Ascending aorta (tissue), 2 donors: ENCODE results near the gene LRRN3. TPM values are rescaled to one million over a fixed set of nuclear protein-coding genes. Genes with fewer than 3 reads are reported as not detected.

Experiments used
- DNase-seq, 2 donors: peaks; one replicate each; pipeline ENCODE4 v3.0.0-alpha.2; 2019; ENCODE audit warnings: low spot score in 2 of 2
- H3K27ac ChIP-seq, 2 donors: fragments of 200-600 bp; sonication (generic); one replicate each; pipeline ENCODE4 v1.5.1; 2016 to 2017; ENCODE audit warnings: mild to moderate bottlenecking in 1 of 2
- H3K27me3 ChIP-seq: fragments of 200-600 bp; sonication (generic); one replicate; pipeline ENCODE4 v1.5.1; 2017
- H3K36me3 ChIP-seq, 2 donors: fragments of 200-600 bp; sonication (generic); one replicate each; pipeline ENCODE4 v1.5.1; 2016
- H3K4me1 ChIP-seq, 2 donors: fragments of 200-600 bp; sonication (generic); one replicate each; pipeline ENCODE4 v1.5.1; 2016 to 2017; ENCODE audit warnings: mild to moderate bottlenecking in 1 of 2
- H3K4me3 ChIP-seq, 2 donors: fragments of 200-600 bp; sonication (generic); one replicate each; pipeline ENCODE4 v1.5.1; 2016 to 2017; ENCODE audit warnings: mild to moderate bottlenecking in 1 of 2
- H3K9me3 ChIP-seq, 2 donors: fragments of 200-600 bp; sonication (generic); one replicate each; pipeline ENCODE4 v1.5.1; 2016
- CTCF ChIP-seq, 3 experiments: fragments of 200-600 bp in 2 of 3; fragments of 450-650 bp in 1 of 3; sonication (generic) in 2 of 3; IDR thresholded peaks; one replicate each; pipeline ENCODE4 v1.5.1; 2016 to 2019; ENCODE audit warnings: antibody characterized with exemption in 3 of 3, mild to moderate bottlenecking in 1 of 3, moderate library complexity in 1 of 3
- intact Hi-C: fragments of 100-400 bp; cut with DNase I; formaldehyde crosslinking; loops from one replicate; pipeline ENCODE4 v1.15.1; 2023
- total RNA-seq: library from RNA; depleted of rRNA; stranded (reverse); fragments of >200 nt; gene quantifications from one replicate; pipeline ENCODE4 v1.1.0, GENCODE V29; 2016

The LRRN3 gene
- total RNA-seq: 1.7 TPM

GRCh38 chr7:111090846-111091245 lies at the start of gene LRRN3:
Gene LRRN3 (plus strand): TSS chr7:111091127. CDS start chr7:111122773, 31,646 bp downstream.
- Histone ChIP-seq H3K27me3 (no peaks in the 10 kb centered on the region), H3K36me3 (no peaks in the 10 kb centered on the region), H3K4me1 (peaks cover 0 to 3% of the 10 kb centered on the region in 2 donors), H3K9me3 (no peaks in the 10 kb centered on the region), H3K4me3 (peak within 1 kb of the TSS; percentile 45 to 61), H3K27ac (no peak within 1 kb of the TSS)
- intact Hi-C loops: loop anchor here (2.0 kb wide), 1 partner anchor 396 kb away; no protein-coding TSS in a partner anchor
- no peak for TF ChIP-seq CTCF (IDR thresholded peaks at IDR 0.05)
- DNase-seq: peak in 1 of 2 donors; percentile 61

GRCh38 chr7:111041577-111041976 lies 49.4 kb upstream of the LRRN3 start:
- H3K9me3 ChIP-seq: no peaks in the 10 kb centered on the region
- TF ChIP-seq CTCF (IDR thresholded peaks at IDR 0.05): no peak
- no peak overlapping the region for H3K4me3 ChIP-seq
- no peak for DNase-seq
- intact Hi-C loops: no loop called here
- H3K4me1 ChIP-seq: peaks cover 0 to 2% of the 10 kb centered on the region in 2 donors
- H3K27me3 ChIP-seq: no peaks in the 10 kb centered on the region
- no peak overlapping the region for H3K27ac ChIP-seq
- no peaks in the 10 kb centered on the region for H3K36me3 ChIP-seq

GRCh38 chr7:111042842-111043241 lies 48.1 kb upstream of the LRRN3 start:
- no peak for DNase-seq
- intact Hi-C loops: no loop called here
- H3K27me3 ChIP-seq: no peaks in the 10 kb centered on the region

GRCh38 chr7:111043561-111043960 lies 47.4 kb upstream of the LRRN3 start:
- H3K27me3 ChIP-seq: no peaks in the 10 kb centered on the region
- no peak overlapping the region for H3K4me3 ChIP-seq
- intact Hi-C loops: no loop called here
- H3K36me3 ChIP-seq: no peaks in the 10 kb centered on the region
- H3K4me1 ChIP-seq: peaks cover 0 to 2% of the 10 kb centered on the region in 2 donors
- no peak for TF ChIP-seq CTCF (IDR thresholded peaks at IDR 0.05)
- H3K27ac ChIP-seq: no peak overlapping the region
- no peaks in the 10 kb centered on the region for H3K9me3 ChIP-seq
- no peak for DNase-seq

More at GRCh38 chr7:111042842-111043241, 48.1 kb upstream of the LRRN3 start:
- Histone ChIP-seq H3K9me3 (no peaks in the 10 kb centered on the region), H3K27ac (no peak overlapping the region), H3K4me1 (peaks cover 0 to 2% of the 10 kb centered on the region in 2 donors), H3K36me3 (no peaks in the 10 kb centered on the region), H3K4me3 (no peak overlapping the region)
- TF ChIP-seq CTCF (IDR thresholded peaks at IDR 0.05): no peak

GRCh38 chr7:111045449-111045848 lies 45.5 kb upstream of the LRRN3 start:
- H3K36me3 ChIP-seq: no peaks in the 10 kb centered on the region
- no peak overlapping the region for H3K4me3 ChIP-seq
- H3K9me3 ChIP-seq: no peaks in the 10 kb centered on the region
- H3K4me1 ChIP-seq: peaks cover 0 to 2% of the 10 kb centered on the region in 2 donors
- DNase-seq: no peak
- no peak for TF ChIP-seq CTCF (IDR thresholded peaks at IDR 0.05)
- no peak overlapping the region for H3K27ac ChIP-seq
- H3K27me3 ChIP-seq: no peaks in the 10 kb centered on the region
- intact Hi-C loops: no loop called here

GRCh38 chr7:111047595-111047994 lies 43.3 kb upstream of the LRRN3 start:
- H3K27ac ChIP-seq: no peak overlapping the region
- no peaks in the 10 kb centered on the region for H3K36me3 ChIP-seq
- no peaks in the 10 kb centered on the region for H3K9me3 ChIP-seq
- no peak for DNase-seq
- TF ChIP-seq CTCF (IDR thresholded peaks at IDR 0.05): no peak
- H3K4me3 ChIP-seq: no peak overlapping the region
- intact Hi-C loops: no loop called here
- H3K4me1 ChIP-seq: peaks cover 0 to 2% of the 10 kb centered on the region in 2 donors
- no peaks in the 10 kb centered on the region for H3K27me3 ChIP-seq
